Measurements from ENCODE around the gene XRCC3.

XRCC3 gene

GRCh38 chr14:103668117-103668516, 47.1 kb downstream of the XRCC3 start:
- H3K79me2 ChIP-seq (ENCODE audit: insufficient read depth, low read length) = no peaks in the 10 kb centered on the region
- TF ChIP-seq EZH2phosphoT487 (conservative IDR thresholded peaks at IDR 0.05; ENCODE audit: low read length) (no peak), CTCF (IDR thresholded peaks at IDR 0.05; ENCODE audit: insufficient read depth, low read length, poor library complexity, severe bottlenecking) (no peak)
- no peak overlapping the region for H3K27ac ChIP-seq (ENCODE audit: low read depth, low read length)
- no peaks in the 10 kb centered on the region for H3K27me3 ChIP-seq (ENCODE audit: low read length)
- no peak overlapping the region for H2AFZ ChIP-seq (ENCODE audit: low read depth, low read length, severe bottlenecking)
- H3K9me3 ChIP-seq (ENCODE audit: insufficient read depth, low read length) = no peaks in the 10 kb centered on the region
- H3K9me2 ChIP-seq (replicated peaks; ENCODE audit: insufficient read depth, low read length) = no peaks in the 10 kb centered on the region
- no peaks in the 10 kb centered on the region for H3F3A ChIP-seq (ENCODE audit: insufficient read depth)
- no peak overlapping the region for H3K4me2 ChIP-seq (ENCODE audit: low read depth, low read length, poor library complexity, severe bottlenecking)
- H3K36me3 ChIP-seq (ENCODE audit: low read length) = peaks cover 23% of the 10 kb centered on the region; the same call in 1 of the 2 replicates
- H4K20me1 ChIP-seq (ENCODE audit: low read depth, low read length) = no peaks in the 10 kb centered on the region
- H3K9ac ChIP-seq (ENCODE audit: low read length) = no peak overlapping the region
- no peak overlapping the region for H3K4me3 ChIP-seq (ENCODE audit: insufficient read depth, low read length, poor library complexity, severe bottlenecking)

GRCh38 chr14:103667671-103668070, 47.6 kb downstream of the XRCC3 start:
- Histone ChIP-seq H2AFZ (ENCODE audit: low read depth, low read length, severe bottlenecking) (no peak overlapping the region), H3K9me3 (ENCODE audit: insufficient read depth, low read length) (no peaks in the 10 kb centered on the region), H3K4me3 (ENCODE audit: insufficient read depth, low read length, poor library complexity, severe bottlenecking) (no peak overlapping the region), H3K36me3 (ENCODE audit: low read length) (peaks cover 21% of the 10 kb centered on the region; the same call in 1 of the 2 replicates), H3K9me2 (replicated peaks; ENCODE audit: insufficient read depth, low read length) (no peaks in the 10 kb centered on the region), H4K20me1 (ENCODE audit: low read depth, low read length) (no peaks in the 10 kb centered on the region), H3K27ac (ENCODE audit: low read depth, low read length) (no peak overlapping the region), H3K79me2 (ENCODE audit: insufficient read depth, low read length) (no peaks in the 10 kb centered on the region), H3K4me2 (ENCODE audit: low read depth, low read length, poor library complexity, severe bottlenecking) (no peak overlapping the region), H3K9ac (ENCODE audit: low read length) (no peak overlapping the region), H3K27me3 (ENCODE audit: low read length) (no peaks in the 10 kb centered on the region), H3F3A (ENCODE audit: insufficient read depth) (no peaks in the 10 kb centered on the region)
- TF ChIP-seq EZH2phosphoT487 (conservative IDR thresholded peaks at IDR 0.05; ENCODE audit: low read length) (no peak), CTCF (IDR thresholded peaks at IDR 0.05; ENCODE audit: insufficient read depth, low read length, poor library complexity, severe bottlenecking) (no peak)

GRCh38 chr14:103663506-103663905, 51.7 kb downstream of the XRCC3 start:
- Histone ChIP-seq H3K27ac (ENCODE audit: low read depth, low read length) (no peak overlapping the region), H3K9ac (ENCODE audit: low read length) (no peak overlapping the region), H4K20me1 (ENCODE audit: low read depth, low read length) (no peaks in the 10 kb centered on the region), H3K4me2 (ENCODE audit: low read depth, low read length, poor library complexity, severe bottlenecking) (no peak overlapping the region), H3K9me3 (ENCODE audit: insufficient read depth, low read length) (no peaks in the 10 kb centered on the region), H3K36me3 (ENCODE audit: low read length) (peaks cover 11% of the 10 kb centered on the region; the same call in 1 of the 2 replicates), H3K4me3 (ENCODE audit: insufficient read depth, low read length, poor library complexity, severe bottlenecking) (no peak overlapping the region), H3K9me2 (replicated peaks; ENCODE audit: insufficient read depth, low read length) (no peaks in the 10 kb centered on the region), H3F3A (ENCODE audit: insufficient read depth) (no peaks in the 10 kb centered on the region), H2AFZ (ENCODE audit: low read depth, low read length, severe bottlenecking) (no peak overlapping the region), H3K79me2 (ENCODE audit: insufficient read depth, low read length) (no peaks in the 10 kb centered on the region), H3K27me3 (ENCODE audit: low read length) (no peaks in the 10 kb centered on the region)
- TF ChIP-seq EZH2phosphoT487 (conservative IDR thresholded peaks at IDR 0.05; ENCODE audit: low read length) = no peak
- no peak for TF ChIP-seq CTCF (IDR thresholded peaks at IDR 0.05; ENCODE audit: insufficient read depth, low read length, poor library complexity, severe bottlenecking)

Measured in SU-DHL-6 (cell line).